ENCODE data around the gene ATRX.
"Not testable (repeated sequence)": the region's sequence is repeated elsewhere in the genome, so short reads cannot be mapped to it uniquely, and the experiment has no call there.

ATRX gene

DNA sequence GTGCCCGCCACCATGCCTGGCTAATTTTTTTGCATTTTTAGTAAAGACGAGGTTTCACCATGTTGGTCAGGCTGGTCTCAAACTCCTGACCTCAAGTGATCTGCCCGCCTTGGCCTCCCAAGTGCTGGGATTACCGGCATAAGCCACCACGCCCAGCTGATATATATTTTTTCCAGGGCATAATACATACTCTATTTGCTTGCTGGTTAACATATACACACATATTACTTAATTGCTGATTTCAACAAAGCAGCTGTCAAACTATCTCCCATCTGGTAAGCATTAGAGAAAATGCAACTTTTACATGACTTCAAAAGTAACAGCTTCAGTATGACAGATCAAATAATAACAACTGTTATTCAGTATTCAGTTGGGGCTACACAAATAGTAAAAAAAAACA lies 164.6 kb downstream of the ATRX start:
- not testable (repeated sequence) for DNase-seq

DNA sequence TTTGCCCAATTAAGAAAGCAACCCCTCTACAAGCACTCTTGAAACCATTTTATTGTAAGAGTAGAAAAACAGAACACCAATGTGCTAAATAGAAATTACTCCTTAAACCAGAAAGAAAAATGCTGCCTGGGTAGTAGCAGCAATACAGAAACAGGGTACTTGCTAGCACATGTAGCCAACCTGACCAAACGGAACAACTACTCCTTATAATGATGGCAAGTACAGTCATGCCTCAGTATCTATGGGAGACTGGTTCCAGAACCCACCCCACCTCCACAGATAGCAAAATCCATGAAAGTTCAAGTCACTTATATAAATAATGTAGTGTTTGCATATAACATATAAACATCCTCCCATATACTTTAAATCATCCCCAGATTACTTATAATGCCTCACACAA lies 168.8 kb downstream of the ATRX start:
- DNase-seq: no peak

DNA sequence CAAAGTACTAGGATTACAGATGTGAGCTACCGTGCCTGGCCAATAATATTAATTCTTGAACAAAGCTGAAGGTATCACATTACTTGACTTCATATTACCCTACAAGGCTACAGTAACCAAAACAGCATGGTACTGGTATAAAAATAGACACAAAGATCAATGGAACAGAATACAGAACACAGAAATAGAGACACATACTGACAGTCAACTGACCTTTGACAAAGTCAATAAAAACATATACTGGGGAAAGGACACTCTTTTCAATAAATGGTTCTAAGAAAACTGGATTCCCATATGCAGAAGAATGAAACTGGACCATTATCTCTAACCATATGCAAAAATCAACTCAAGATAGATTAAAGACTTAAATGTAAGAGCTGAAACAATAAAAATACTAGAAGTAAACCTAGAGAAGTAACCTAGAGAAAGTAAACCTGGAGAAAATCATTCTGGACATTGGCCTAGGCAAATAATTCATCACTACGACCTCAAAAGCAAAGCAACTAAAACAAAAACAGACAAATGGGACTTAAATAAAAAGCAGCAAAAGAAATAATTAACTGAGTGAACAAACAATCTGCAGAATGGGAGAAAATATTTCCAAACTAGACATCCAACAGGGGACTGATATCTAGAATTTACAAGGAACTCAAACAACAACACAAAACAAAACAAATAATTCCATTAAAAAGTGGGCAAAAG lies 182.2 kb downstream of the ATRX start:
- no peak for DNase-seq

DNA sequence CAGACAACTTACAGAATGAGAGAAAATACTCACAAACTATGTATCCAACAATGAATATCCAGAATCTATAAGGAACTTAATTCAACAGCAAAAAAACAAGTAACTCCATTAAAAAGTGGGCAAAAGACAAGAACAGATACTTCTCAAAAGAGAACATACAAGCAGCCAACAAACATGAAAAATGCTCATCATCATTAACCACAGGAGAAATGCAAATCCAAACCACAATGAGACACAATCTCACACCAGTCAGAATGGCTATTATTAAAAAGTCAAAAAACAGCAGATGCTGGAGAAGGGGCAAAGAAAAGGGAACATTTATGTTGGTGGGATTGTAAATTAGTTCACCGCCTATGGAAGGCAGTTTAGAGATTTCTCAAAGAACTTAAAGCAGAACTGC lies 188.5 kb downstream of the ATRX start:
- no peak for DNase-seq

DNA sequence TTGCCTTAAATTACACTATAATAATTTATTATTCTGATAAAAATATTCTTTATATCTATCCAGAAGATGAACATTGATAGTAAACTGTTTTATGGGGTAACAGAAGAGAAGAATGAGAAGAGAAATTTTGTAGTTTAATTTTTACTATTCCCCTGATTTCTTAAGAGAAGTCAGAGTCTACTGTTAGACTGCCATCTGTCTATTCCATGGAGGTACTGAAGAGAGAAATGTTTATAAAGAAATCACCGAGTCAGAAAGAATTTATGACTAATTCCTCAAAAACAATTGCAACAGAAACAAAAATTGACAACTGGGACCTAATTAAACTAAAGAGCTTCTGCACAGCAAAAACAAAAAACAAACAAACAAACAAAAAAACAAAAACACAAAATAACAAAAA lies 188.9 kb downstream of the ATRX start:
- DNase-seq: no peak

DNA sequence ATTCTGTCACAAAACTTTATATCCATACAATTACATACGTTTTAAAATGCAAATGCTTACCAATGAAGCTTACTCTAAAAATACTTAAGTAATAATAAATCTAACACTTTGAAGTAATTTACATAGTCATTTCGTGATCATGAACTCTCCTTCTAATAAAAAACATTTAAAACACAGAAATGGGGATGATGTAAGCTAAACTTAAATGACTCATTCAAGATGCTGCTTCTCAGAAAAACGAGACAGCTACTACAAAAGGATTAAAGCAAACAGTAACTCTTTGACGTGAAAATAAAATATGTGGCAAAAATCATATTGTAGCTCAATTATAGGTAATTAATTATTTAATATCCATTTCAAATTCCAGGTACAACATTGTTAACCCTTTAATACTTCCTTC lies 190.2 kb downstream of the ATRX start:
- DNase-seq: no peak

DNA sequence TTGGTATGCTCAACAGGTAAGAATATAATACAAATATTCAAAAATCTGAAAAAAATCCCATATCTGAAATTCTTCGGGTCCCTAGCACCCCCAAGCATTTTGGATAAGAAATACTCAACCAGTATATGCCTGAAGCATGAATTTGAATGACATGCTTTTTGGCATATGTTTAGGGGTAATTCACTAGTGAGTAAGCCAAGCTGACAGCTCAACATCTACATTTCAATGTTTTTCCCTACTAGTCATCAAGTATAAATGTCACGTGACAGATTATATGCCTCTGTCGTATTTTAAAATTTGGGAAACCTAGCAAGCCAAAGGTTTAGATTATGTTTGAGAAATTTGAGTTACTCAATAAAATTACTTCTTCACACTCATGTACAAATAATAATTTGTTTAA lies 213.7 kb downstream of the ATRX start:
- DNase-seq: no peak

DNA sequence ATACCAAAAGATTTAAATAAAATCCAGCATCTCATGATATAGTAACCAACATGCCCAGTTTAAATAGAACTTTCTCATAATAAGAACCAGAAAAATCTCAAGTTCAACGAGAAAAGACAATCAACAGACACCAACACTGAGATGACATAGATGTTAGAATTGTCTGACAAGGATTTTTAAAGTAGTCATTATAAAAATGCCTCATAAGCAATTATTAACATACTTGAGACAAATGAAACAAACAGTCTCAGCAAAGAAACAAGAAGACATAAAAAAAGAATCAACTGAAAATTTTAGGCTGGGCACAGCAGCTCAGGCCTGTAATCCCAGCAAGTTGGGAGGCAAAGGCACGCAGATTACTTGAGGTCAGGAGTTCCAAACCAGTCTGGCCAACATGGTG lies 220.7 kb downstream of the ATRX start:
- no peak for DNase-seq

DNA sequence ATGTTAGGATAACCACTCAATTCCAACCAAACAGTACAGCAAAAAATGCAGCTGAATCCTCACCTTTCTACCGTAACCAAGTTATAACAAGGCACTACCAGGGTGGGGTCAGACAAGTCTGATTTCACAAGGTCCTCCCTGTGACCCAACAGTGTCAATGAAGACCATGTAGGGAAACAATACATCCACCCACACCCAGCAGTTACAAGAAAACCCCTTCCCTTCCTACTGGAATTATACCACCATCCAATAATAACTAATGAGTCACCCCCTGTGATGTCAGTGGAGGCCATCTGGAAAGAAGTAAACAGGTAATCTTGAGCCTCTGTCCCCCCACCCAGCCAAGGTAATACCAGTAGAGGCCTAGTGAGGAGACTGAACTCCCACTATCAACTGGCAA lies 221.2 kb downstream of the ATRX start:
- DNase-seq: no peak

DNA sequence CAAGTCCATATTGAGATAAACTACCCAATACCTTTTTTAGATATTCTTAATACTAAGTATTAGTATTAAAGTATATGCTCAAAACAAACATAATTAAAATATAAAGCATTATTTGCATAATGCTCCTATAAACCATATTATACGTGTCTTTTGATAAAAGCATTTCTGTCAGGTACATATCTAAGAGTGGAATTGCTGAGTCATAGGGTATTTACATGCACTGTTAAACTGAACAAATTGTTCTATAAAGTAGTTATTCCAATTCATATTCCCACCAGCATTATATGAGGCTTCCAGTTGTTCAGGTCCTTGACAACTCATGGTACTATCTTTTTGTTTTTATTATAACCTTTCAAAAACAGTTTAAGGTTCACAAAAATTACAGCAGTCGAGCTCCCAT lies 224.6 kb downstream of the ATRX start:
- no peak for DNase-seq

DNA sequence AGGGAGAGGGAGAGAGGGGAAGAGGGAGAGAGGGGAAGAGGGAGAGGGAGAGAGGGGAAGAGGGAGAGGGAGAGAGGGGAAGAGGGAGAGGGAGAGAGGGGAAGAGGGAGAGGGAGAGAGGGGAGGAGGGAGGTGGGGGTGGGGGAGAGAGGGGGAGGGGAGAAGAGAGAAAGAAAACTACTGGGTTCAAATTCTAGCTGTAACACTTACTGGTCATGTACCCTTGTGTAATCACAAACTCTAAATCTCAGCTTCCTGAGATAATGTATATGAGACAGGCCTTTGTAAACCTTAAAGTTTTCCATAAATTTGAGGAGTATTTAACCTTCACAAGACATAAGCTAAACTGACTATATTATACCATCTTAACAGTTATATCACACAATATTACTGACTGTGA lies 229.7 kb downstream of the ATRX start:
- DNase-seq: no peak

DNA sequence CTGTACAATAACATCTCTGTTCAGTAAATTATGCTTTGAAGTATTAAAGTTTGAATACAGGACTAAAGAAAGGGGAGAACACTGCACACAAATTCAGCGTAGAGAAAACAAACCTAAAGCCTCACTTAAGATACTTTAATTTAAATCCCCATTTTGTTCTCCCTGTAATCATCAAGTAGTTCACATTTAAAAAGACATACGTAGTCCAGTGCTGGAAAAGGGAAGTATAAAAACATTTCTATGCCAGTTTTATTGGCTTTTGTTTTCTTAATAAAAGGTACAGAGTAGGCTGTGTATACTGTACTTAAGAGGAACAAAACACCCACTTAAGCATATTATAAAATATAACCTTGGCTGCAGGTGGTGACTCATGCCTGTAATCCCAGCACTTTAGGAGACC lies 237.3 kb downstream of the ATRX start:
- DNase-seq: no peak

DNA sequence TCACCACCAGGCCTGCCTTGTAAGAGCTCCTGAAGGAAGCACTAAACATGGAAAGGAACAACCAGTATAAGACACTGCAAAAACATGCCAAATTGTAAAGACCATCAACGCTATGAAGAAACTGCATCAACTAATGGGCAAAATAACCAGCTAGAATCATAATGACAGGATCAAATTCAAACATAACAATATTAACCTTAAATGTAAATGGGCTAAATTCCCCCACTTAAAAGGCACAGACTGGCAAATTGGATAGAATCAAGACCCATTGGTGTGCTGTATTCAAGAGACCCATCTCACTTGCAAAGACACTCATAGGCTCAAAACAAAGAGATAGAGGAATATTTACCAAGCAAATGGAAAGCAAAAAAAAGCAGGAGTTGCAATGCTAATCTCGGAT lies 246.2 kb downstream of the ATRX start:
- not testable (repeated sequence) for DNase-seq

DNA sequence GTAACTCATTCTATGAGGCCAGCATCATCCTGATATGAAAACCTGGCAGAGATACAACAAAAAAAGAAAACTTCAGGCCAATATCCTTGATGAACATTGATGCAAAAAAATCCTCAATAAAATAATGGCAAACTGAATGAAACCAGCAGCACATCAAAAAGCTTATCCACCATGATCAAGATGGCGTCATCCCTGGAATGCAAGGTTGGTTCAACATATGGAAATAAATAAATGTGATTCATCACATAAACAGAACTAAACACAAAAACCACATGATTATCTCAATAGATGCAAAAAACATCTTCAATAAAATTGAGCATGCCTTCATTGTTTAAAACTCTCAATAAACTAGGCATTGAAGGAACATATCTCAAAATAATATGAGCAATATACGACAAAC lies 254.8 kb downstream of the ATRX start:
- not testable (repeated sequence) for DNase-seq

DNA sequence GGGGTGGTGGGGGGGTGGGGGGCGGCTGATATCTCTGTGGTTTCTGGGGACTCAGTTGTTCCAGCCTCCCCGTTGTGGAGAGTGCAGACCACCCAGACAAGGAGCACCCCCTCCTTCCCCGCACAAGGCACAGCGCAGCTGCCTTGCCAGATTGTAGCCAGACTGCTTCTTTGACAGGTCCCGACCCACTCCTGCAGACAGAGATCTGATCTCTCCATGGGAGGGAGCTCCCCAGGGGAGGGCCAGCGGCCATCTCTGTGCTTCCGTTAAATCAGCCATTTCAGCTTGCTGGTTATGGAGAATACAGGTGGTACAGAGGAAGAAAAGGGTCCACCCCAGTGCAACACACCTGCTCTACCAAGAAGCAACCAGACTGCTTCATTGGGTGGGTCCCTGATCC lies 258.0 kb downstream of the ATRX start:
- no peak for DNase-seq

DNA sequence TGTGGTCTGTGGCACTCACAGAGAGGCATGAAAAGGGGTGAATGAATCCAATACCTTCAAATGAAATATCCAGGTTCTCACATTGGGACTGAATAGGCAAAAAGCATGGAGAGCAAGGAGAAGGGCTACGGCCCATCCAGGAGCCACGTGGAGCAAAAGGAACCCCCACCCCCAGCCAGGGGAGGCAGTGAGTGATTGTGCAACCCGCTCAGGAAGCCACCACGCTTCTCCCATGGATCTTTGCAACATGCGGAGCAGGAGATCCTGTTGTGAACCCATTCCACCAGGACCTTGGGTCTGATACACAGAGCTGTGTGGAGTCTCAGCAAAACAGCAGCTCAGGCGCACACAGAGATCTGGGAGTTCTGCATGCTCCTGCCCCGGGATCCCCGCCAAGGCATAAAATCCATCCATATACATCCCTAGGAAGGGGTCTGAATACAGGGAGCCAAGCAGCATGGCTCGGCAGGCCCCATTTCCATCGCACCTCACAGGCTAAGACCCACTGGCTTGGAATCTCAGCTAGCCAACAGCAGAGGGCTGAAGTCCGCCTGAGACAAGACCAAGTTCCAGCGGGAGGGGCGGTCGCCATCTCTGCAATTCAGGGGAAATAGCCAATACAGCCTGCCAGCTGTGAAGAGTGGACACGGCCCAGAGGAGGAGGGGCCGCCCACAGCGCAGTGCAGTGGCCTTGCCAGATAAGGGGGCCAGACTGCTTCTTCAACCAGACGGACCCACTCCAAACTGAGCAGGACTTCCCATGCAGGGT lies 258.6 kb downstream of the ATRX start:
- no peak for DNase-seq

DNA sequence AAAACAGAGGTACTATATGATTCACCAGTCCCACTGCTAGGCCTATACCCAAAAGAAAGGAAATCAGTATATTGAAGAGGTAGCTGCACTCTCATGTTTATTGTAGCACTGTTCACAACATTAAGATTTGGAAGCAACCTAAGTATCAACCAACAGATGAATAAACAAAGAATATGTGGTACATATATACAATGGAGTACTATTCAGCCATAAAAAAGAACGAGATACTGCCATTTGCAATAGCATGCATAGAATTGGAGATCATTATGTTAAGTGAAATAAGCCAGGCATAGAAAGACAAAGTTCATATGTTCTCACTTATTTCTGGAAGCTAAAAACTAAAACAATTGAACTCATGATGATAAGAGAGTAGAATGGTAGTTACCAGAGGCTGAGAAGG lies 266.3 kb downstream of the ATRX start:
- DNase-seq: no peak

DNA sequence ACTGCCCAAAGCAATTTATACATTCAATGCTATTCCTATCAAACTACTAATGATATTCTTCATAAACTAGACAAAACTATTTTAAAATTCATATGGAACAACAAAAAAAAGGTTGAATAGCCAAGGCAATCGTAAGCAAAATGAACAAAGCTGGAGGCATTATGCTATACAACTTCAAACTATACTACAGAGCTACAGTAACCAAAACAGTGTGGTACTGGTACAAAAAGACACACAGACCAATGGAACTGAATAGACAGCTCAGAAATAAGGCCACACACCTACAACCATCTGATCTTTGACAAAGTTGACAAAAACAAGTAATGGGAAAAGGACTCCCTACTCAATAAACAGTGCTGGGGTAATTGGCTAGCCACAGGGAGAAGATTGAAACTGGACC lies 271.8 kb downstream of the ATRX start:
- no peak for DNase-seq

DNA sequence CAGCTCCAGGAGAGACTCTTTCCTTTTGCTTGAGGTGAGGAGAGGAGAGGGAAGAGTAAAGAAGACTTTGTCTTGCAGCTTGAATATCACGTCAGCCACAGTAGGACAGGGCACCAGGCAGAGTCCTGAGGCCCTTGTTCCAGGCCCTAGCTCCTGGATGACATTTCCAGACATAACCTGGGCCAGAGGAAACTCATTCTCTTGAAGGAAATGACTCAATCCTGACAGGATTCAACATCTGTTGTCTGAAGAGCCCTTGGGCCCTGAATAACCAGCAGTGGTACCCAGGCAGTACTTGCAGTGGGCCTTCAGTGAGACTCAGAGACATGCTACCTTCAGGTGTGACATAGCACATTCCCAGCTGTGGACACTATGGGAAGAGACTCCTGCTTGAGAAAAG lies 276.0 kb downstream of the ATRX start:
- DNase-seq: no peak

DNA sequence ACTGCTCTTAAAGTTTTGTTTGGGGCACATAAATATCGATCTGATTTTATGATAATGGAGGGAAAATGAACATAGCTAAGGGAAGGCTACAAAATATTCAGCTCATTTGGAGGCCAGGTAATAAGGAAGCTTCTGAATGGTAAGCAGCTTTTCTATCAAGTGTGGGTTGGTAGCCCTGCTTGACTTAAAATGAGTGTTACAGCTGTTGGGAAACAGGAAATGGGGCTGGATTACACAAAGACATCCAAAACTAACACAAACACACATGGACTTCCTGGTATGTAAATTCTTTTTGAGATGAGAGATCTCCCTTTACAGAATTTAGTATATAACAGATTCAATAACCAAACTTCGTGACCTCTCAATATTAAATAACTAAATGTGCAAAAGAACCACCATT lies 280.8 kb downstream of the ATRX start:
- no peak for DNase-seq

DNA sequence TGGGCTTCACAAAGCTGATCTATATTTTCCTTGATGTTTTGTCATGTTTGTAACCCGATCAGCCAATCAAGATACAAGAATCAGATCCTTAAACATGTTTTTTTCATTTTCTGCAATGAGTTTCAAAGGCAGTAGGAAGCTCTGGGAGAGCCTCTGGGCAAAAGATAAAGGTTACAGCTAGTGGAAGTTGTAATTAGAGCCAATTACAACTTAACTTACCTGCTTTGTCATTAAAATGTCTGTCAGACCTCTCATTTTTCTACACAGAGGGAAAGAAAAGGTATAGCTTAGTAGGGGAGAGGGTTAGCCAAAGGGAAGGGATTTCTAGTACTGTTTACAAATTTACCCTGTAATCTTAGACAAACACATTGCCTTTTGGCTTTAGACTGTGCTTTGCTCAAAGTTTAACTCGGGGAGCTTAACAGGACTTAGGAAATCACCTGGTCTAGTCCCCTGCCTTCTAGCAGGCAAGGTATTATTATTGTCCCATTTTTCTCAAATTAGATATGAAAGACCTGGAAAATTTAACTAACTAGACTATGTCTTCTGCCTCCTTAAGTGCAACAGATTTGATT lies 283.0 kb downstream of the ATRX start:
- DNase-seq: no peak

DNA sequence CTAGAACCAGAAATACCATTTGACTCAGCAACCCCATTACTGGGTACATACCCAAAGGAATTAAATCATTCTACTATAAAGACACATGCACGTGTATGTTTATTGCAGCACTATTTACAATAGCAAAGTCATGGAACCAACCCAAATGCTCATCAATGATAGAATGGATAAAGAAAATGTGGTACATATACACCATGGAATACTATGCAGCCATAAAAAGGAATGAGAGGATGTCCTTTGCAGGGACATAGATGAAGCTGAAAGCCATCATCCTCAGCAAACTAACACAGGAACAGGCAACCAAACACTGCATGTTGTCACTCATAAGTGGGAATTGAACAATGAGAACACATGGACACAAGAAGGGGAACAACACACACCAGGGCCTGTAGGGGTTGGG lies 285.9 kb downstream of the ATRX start:
- not testable (repeated sequence) for DNase-seq

DNA sequence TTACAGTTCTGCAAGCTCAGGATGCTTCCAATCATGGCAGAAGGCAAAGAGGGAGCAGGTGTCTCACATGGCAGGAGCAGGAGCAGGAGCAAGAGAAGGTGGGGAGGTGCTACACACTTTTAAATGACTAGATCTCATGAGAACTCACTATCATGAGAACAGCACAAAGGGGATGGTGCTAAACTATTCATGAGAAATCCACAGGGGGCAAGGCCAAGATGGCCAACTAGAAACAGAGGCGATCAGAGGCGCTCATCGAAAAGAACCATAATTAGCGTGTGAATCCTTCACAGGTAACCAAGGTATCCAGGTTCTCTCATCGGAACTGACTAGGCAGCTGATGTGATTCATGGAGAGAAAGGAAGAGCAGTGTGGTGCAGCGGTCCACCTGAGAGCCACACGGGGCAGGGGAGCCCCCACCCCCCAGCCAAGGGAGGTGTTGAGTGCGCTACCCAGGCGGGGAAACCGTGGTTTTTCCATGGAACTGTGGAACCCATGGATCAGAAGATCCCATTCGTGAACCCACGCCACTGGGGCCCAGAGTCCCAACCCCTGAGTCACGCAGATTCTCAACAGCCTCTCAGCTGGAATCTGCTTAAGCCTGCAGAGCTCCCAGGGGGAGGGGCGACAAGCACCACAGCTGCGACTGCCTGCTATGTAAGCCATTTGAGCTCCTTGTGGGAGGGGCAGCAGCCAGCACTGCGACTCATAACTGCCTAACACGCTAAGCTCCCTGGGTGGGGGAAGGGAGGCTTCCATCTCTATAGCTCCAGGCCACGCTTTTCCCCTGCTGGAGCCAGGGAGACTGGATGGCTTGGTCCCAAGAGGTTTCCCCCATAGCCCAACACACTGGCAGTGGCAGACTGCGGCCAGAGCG lies 292.1 kb downstream of the ATRX start:
- no peak for DNase-seq
